Smooth muscle cell (in vitro differentiated cells): ENCODE data around the gene NDUFAF2. TPM values are rescaled to one million over a fixed set of nuclear protein-coding genes. Genes with fewer than 3 reads are reported as not detected.

Experiments used
- DNase-seq: peaks from one replicate; lab custom pipeline; 2025; ENCODE audit not compliant: unreplicated experiment; lab: John Stamatoyannopoulos, UW
- H2AFZ ChIP-seq: fragments of 200-600 bp; sonication (generic); 2 replicates; pipeline ENCODE4 v1.6.0; 2016; ENCODE audit warnings: antibody characterized with exemption, low read depth, mild to moderate bottlenecking
- H3F3A ChIP-seq: fragments of 200-600 bp; sonication (generic); 2 replicates; pipeline ENCODE4 v1.6.0; 2017; ENCODE audit warnings: antibody characterized with exemption, low read depth
- H3K27ac ChIP-seq: fragments of 200-600 bp; sonication (generic); 2 replicates; pipeline ENCODE4 v1.5.1; 2016; ENCODE audit warnings: low read depth, mild to moderate bottlenecking
- H3K27me3 ChIP-seq: fragments of 200-600 bp; sonication (generic); 2 replicates; pipeline ENCODE4 v1.6.1; 2016; ENCODE audit warnings: low read depth, mild to moderate bottlenecking
- H3K36me3 ChIP-seq: fragments of 200-600 bp; sonication (generic); 2 replicates; pipeline ENCODE4 v1.5.1; 2016; ENCODE audit warnings: low read depth
- H3K4me1 ChIP-seq: fragments of 200-600 bp; sonication (generic); 2 replicates; pipeline ENCODE4 v1.5.1; 2016; ENCODE audit warnings: low read depth
- H3K4me2 ChIP-seq: fragments of 200-600 bp; sonication (generic); 2 replicates; pipeline ENCODE4 v1.6.0; 2016; ENCODE audit warnings: mild to moderate bottlenecking
- H3K4me3 ChIP-seq: fragments of 200-600 bp; sonication (generic); 2 replicates; pipeline ENCODE4 v1.5.1; 2016; ENCODE audit warnings: mild to moderate bottlenecking
- H3K79me2 ChIP-seq: fragments of 200-600 bp; sonication (generic); 2 replicates; pipeline ENCODE4 v1.6.0; 2016; ENCODE audit warnings: low read depth, mild to moderate bottlenecking
- H3K9ac ChIP-seq: fragments of 200-600 bp; sonication (generic); 2 replicates; pipeline ENCODE4 v1.6.0; 2016; ENCODE audit warnings: low read depth
- H3K9me3 ChIP-seq: fragments of 200-600 bp; sonication (generic); replicated peaks from 2 replicates; pipeline ENCODE4 v1.5.1; 2016; ENCODE audit warnings: low read depth
- H4K20me1 ChIP-seq: fragments of 200-600 bp; sonication (generic); 2 replicates; pipeline ENCODE4 v1.6.0; 2016; ENCODE audit warnings: low read depth
- CTCF ChIP-seq: fragments of 200-600 bp; sonication (generic); IDR thresholded peaks from 2 replicates; pipeline ENCODE4 v1.5.1; 2017; ENCODE audit warnings: borderline replicate concordance, mild to moderate bottlenecking, antibody characterized with exemption; ENCODE audit not compliant: insufficient read depth, poor library complexity, severe bottlenecking
- WGBS: methylation state at CpG from one replicate; pipeline ENCODE4 v1.1.7; 2016; ENCODE audit warnings: low lambda C conversion rate; 5-methylcytosine and 5-hydroxymethylcytosine counted together
- polyA plus RNA-seq: library from polyadenylated mRNA; unstranded; fragments of >200 nt; fragmentation: Nextera tagmentation; extraction: Ambion mirVana; gene quantifications from 2 replicates; pipeline ENCODE4 v1.2.1, GENCODE V29; 2016
- total RNA-seq: library from RNA; depleted of rRNA; stranded (reverse); fragments of >200 nt; gene quantifications from 2 replicates; pipeline ENCODE4 v1.2.3, GENCODE V29; 2014

NDUFAF2 gene
- total and polyA plus RNA-seq, 2 experiments from 2014 or later: 39.1 to 71.2 TPM

GRCh38 chr5:61160497-61160896 lies 215.5 kb downstream of the NDUFAF2 start:
- Histone ChIP-seq H3K4me3 (peak overlapping the region; percentile 69), H3K4me2 (peak overlapping the region; percentile 86), H3K9ac (peak overlapping the region; percentile 87), H3K27ac (peak overlapping the region; percentile 12), H3K9me3 (no peaks in the 10 kb centered on the region), H3K4me1 (peaks cover 24% of the 10 kb centered on the region), H3K36me3 (peaks cover 10% of the 10 kb centered on the region), H4K20me1 (peaks cover 6% of the 10 kb centered on the region), H2AFZ (no peak overlapping the region), H3K79me2 (peaks cover 68% of the 10 kb centered on the region), H3F3A (no peaks in the 10 kb centered on the region), H3K27me3 (no peaks in the 10 kb centered on the region)
- WGBS: 95% methylated on average over 3 of the region's 3 CpGs
- TF ChIP-seq CTCF: no peak
- no peak for DNase-seq

GRCh38 chr5:61162010-61162831 lies 217.2 kb downstream of the NDUFAF2 start, which contains the start of gene SMIM15:
Gene SMIM15, minus strand, starts transcription at chr5:61162468. Its CDS starts 2,297 bp downstream, at chr5:61160171.
- H3K79me2 ChIP-seq: peaks cover 80% of the 10 kb centered on the region
- H2AFZ ChIP-seq: peak within 1 kb of the TSS; percentile 74
- peak within 1 kb of the TSS; percentile 81 for H3K27ac ChIP-seq
- H3K36me3 ChIP-seq: peaks cover 10% of the 10 kb centered on the region
- H3F3A ChIP-seq: no peaks in the 10 kb centered on the region
- no peak for TF ChIP-seq CTCF
- H3K9ac ChIP-seq: peak within 1 kb of the TSS; percentile 87
- no peaks in the 10 kb centered on the region for H3K9me3 ChIP-seq
- DNase-seq: peak; percentile 60
- peak within 1 kb of the TSS; percentile 86 for H3K4me2 ChIP-seq
- peaks cover 6% of the 10 kb centered on the region for H4K20me1 ChIP-seq
- peak within 1 kb of the TSS; percentile 69 for H3K4me3 ChIP-seq
- H3K4me1 ChIP-seq: peaks cover 24% of the 10 kb centered on the region
- under 1% methylated on average over 71 of the region's 73 CpGs for WGBS
- H3K27me3 ChIP-seq: no peaks in the 10 kb centered on the region

GRCh38 chr5:61162832-61163567 lies 218.0 kb downstream of the NDUFAF2 start:
- Histone ChIP-seq H3K27me3 (no peaks in the 10 kb centered on the region), H3K27ac (peak overlapping the region; percentile 81), H3K4me3 (peak overlapping the region; percentile 69), H3K9ac (peak overlapping the region; percentile 87), H3K4me2 (peak overlapping the region; percentile 86), H2AFZ (peak overlapping the region; percentile 74), H3K4me1 (peaks cover 24% of the 10 kb centered on the region), H4K20me1 (peaks cover 6% of the 10 kb centered on the region), H3K36me3 (peaks cover 10% of the 10 kb centered on the region), H3K9me3 (no peaks in the 10 kb centered on the region), H3K79me2 (peaks cover 76% of the 10 kb centered on the region), H3F3A (no peaks in the 10 kb centered on the region)
- TF ChIP-seq CTCF: no peak
- 17% methylated on average over 14 of the region's 14 CpGs for WGBS
- DNase-seq: no peak
